GM23248 (cell line): ENCODE results near the gene SESTD1. TPM values are rescaled to one million over a fixed set of nuclear protein-coding genes. Genes with fewer than 3 reads are reported as not detected.

Source experiments
- DNase-seq: peaks from one replicate; pipeline ENCODE4 v3.0.0-alpha.2; 2015
- H2AFZ ChIP-seq: fragments of 200-600 bp; sonication (generic); 2 replicates; pipeline ENCODE4 v1.6.1; 2016; ENCODE audit warnings: antibody characterized with exemption
- H3F3A ChIP-seq: fragments of 200-600 bp; sonication (generic); 2 replicates; pipeline ENCODE4 v1.6.1; 2016; ENCODE audit warnings: mild to moderate bottlenecking, antibody characterized with exemption, mixed run types; ENCODE audit not compliant: insufficient read depth
- H3K27ac ChIP-seq: fragments of 200-600 bp; sonication (generic); 2 replicates; pipeline ENCODE4 v1.5.1; 2016; ENCODE audit warnings: mild to moderate bottlenecking
- H3K27me3 ChIP-seq: fragments of 200-600 bp; sonication (generic); replicated peaks from 2 replicates; pipeline ENCODE4 v1.6.1; 2016; ENCODE audit warnings: mild to moderate bottlenecking; ENCODE audit not compliant: insufficient read depth
- H3K36me3 ChIP-seq: fragments of 200-600 bp; sonication (generic); 2 replicates; pipeline ENCODE4 v1.6.1; 2016; ENCODE audit warnings: low read depth, mild to moderate bottlenecking
- H3K4me1 ChIP-seq: fragments of 200-600 bp; sonication (generic); 2 replicates; pipeline ENCODE4 v1.6.1; 2016; ENCODE audit warnings: mild to moderate bottlenecking; ENCODE audit not compliant: insufficient read depth
- H3K4me2 ChIP-seq: fragments of 200-600 bp; sonication (generic); one replicate; pipeline ENCODE4 v1.6.1; 2016; ENCODE audit warnings: mild to moderate bottlenecking; ENCODE audit not compliant: unreplicated experiment
- H3K4me3 ChIP-seq: fragments of 200-600 bp; sonication (generic); 2 replicates; pipeline ENCODE4 v1.5.1; 2016; ENCODE audit warnings: mild to moderate bottlenecking
- H3K79me2 ChIP-seq: fragments of 200-600 bp; sonication (generic); 2 replicates; pipeline ENCODE4 v1.6.1; 2016; ENCODE audit warnings: mild to moderate bottlenecking; ENCODE audit not compliant: insufficient read depth
- H3K9ac ChIP-seq: fragments of 200-600 bp; sonication (generic); 2 replicates; pipeline ENCODE4 v1.6.1; 2016; ENCODE audit warnings: mild to moderate bottlenecking
- H3K9me2 ChIP-seq: fragments of 200-600 bp; sonication (generic); 2 replicates; pipeline ENCODE4 v1.6.1; 2016; ENCODE audit warnings: mixed run types, mild to moderate bottlenecking, moderate library complexity; ENCODE audit not compliant: insufficient read depth
- H3K9me3 ChIP-seq: fragments of 200-600 bp; sonication (generic); one replicate; pipeline ENCODE4 v1.6.1; 2017; ENCODE audit warnings: low read depth
- H4K20me1 ChIP-seq: fragments of 200-600 bp; sonication (generic); 2 replicates; pipeline ENCODE4 v1.6.0; 2016; ENCODE audit not compliant: insufficient read depth
- EZH2 ChIP-seq: fragments of 200-600 bp; sonication (generic); IDR thresholded peaks from 2 replicates; pipeline ENCODE4 v1.6.1; 2018; ENCODE audit warnings: antibody characterized with exemption, mild to moderate bottlenecking; ENCODE audit not compliant: insufficient read depth, poor library complexity, severe bottlenecking
- EZH2phosphoT487 ChIP-seq: fragments of 200-600 bp; sonication (generic); IDR thresholded peaks from 2 replicates; pipeline ENCODE4 v1.6.1; 2018; ENCODE audit warnings: antibody characterized with exemption, moderate library complexity, mild to moderate bottlenecking, low read depth; ENCODE audit not compliant: insufficient read depth
- WGBS, 2 experiments: methylation state at CpG; one replicate each; pipeline ENCODE4 v1.1.6; 2015 to 2017; ENCODE audit warnings: low lambda C conversion rate in 2 of 2, low coverage in 1 of 2; ENCODE audit errors: missing lambda C conversion rate in 2 of 2; 5-methylcytosine and 5-hydroxymethylcytosine counted together
- in situ Hi-C: fragments of 300-500 bp; cut with MboI; formaldehyde crosslinking; loops from 2 replicates; pipeline ENCODE4 v1.15.0; 2020
- polyA plus RNA-seq: library from polyadenylated mRNA; unstranded; fragments of >200 nt; fragmentation: Nextera tagmentation; extraction: Ambion mirVana; gene quantifications from 2 replicates; pipeline ENCODE4 v1.2.1, GENCODE V29; 2016
- total RNA-seq: library from RNA; depleted of rRNA; stranded (reverse); fragments of >200 nt; shearing (Covaris generic); gene quantifications from 2 replicates; pipeline ENCODE4 v1.2.3, GENCODE V29; 2014

SESTD1 gene
- total and polyA plus RNA-seq, 2 experiments from 2014 or later = 22.5 to 77.1 TPM

DNA sequence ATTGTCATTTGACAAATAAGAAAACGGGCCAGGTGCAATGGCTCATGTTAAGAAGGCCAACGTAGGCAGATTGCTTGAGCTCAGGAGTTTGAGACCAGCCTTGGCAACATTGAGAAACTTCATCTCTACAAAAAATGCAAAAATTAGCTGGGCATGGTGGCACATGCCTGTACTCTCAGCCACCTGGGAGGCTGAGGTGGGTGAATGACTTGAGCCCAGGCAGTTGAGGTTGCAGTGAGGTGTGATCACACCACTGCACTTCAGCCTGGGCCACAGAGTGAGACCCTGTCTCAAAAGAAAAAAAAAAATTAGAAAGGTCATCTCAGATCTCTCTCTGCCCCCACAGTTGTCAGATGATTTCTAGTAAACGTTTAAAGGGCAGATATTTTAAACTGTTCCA is 4.4 kb downstream of the SESTD1 start:
- Histone ChIP-seq H3K9ac (no peak overlapping the region), H3F3A (peaks cover 16% of the 10 kb centered on the region), H3K36me3 (no peaks in the 10 kb centered on the region), H3K9me3 (no peaks in the 10 kb centered on the region), H4K20me1 (0 out of 2 replicates have a peak, but pooled peaks cover 7% of the 10 kb centered on the region), H2AFZ (no peak overlapping the region), H3K27me3 (no peaks in the 10 kb centered on the region), H3K4me3 (no peak overlapping the region), H3K27ac (no peak overlapping the region), H3K9me2 (no peaks in the 10 kb centered on the region), H3K4me1 (peaks cover 27% of the 10 kb centered on the region), H3K79me2 (peaks cover 88% of the 10 kb centered on the region), H3K4me2 (no peak overlapping the region)
- TF ChIP-seq EZH2phosphoT487 = no peak
- TF ChIP-seq EZH2 = no peak
- 57 to 58% methylated on average over 3 of the region's 3 CpGs for WGBS, 2 experiments
- in situ Hi-C loops = no loop called here
- no peak for DNase-seq

DNA sequence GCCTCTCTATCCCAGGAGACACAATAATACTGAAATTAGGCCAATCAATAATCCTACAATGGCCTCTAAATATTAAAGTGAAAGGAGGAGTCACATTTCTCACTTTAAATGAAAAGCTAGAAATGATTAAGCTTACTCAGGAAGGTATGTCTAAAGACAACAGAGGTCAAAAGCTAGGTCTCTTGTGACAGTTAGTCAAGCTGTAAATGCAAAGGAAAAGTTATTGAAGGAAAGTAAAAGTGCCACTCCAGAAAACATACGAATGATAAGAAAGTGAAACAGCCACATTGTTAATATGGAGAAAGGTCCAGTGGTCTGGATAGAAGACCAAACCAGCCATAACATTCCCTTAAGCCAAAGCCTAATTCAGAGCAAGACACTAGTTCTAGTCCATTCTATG is 9.5 kb downstream of the SESTD1 start:
- WGBS, 2 experiments = 98 to 100% methylated on average over 1 of the region's 1 CpG
- H3K9ac ChIP-seq = no peak overlapping the region
- no peaks in the 10 kb centered on the region for H3K27me3 ChIP-seq
- H3K36me3 ChIP-seq = no peaks in the 10 kb centered on the region
- no peak overlapping the region for H3K27ac ChIP-seq
- peaks cover 18% of the 10 kb centered on the region; the same call in 1 of the 2 replicates for H3K4me1 ChIP-seq
- peaks cover 100% of the 10 kb centered on the region for H3K79me2 ChIP-seq
- no peak for TF ChIP-seq EZH2
- H2AFZ ChIP-seq = no peak overlapping the region
- DNase-seq = no peak
- H4K20me1 ChIP-seq = no peaks in the 10 kb centered on the region
- H3F3A ChIP-seq = peaks cover 14% of the 10 kb centered on the region
- H3K4me3 ChIP-seq = no peak overlapping the region
- H3K9me2 ChIP-seq = no peaks in the 10 kb centered on the region
- H3K4me2 ChIP-seq = no peak overlapping the region
- no peaks in the 10 kb centered on the region for H3K9me3 ChIP-seq
- in situ Hi-C loops = no loop called here

DNA sequence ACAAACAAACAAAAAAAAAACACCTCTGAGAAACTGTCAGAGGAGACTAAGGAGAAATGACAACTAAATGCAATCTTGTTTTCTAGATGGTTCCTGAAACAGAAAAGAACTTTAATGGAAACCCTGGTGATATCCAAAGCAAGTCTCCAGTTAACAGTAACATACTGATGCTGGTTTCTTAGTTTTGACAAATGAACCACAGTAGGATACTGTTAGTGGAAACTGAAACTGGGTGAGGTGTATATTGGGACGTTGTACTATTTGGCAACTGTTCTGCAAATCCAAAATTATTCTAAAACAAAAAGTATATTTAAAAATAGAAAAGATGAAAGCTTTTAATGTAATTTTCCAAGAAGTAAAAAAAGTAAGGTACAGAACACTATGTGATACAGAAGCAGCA is 11.4 kb downstream of the SESTD1 start:
- Histone ChIP-seq H3K4me1 (peaks cover 25% of the 10 kb centered on the region; the same call in 1 of the 2 replicates), H3K4me2 (no peak overlapping the region), H3K79me2 (peaks cover 100% of the 10 kb centered on the region), H3K36me3 (no peaks in the 10 kb centered on the region), H3F3A (peaks cover 14% of the 10 kb centered on the region), H3K9me3 (no peaks in the 10 kb centered on the region), H2AFZ (no peak overlapping the region), H3K9me2 (no peaks in the 10 kb centered on the region), H3K27me3 (no peaks in the 10 kb centered on the region), H3K9ac (no peak overlapping the region), H4K20me1 (no peaks in the 10 kb centered on the region), H3K27ac (no peak overlapping the region), H3K4me3 (no peak overlapping the region)
- DNase-seq = no peak
- WGBS, 2 experiments = 18 to 27% methylated on average over 1 of the region's 1 CpG
- in situ Hi-C loops = no loop called here
- no peak for TF ChIP-seq EZH2phosphoT487
- TF ChIP-seq EZH2 = no peak

DNA sequence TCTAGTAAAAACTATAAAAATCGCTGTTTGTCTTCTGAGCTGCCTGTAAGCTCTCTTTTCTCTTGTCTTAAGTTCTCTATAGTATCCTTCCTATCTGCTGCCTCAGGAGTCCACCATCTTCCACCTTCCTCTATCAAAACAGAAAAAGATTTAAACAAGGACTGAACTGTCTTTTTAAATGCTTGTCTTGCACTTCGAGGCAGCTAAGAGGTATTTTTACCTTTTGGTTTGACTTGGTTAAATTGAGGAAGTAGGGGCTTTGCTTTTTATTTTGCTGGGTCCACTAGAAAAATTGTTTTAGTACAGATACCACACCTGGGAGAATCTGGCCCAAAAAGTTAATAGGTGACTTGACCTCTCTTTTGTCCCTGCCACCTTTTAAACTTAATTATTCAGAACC is 12.2 kb downstream of the SESTD1 start:
- no peaks in the 10 kb centered on the region for H4K20me1 ChIP-seq
- H3K79me2 ChIP-seq = peaks cover 100% of the 10 kb centered on the region
- no peaks in the 10 kb centered on the region for H3K27me3 ChIP-seq
- H3K9me2 ChIP-seq = no peaks in the 10 kb centered on the region
- no peak for DNase-seq
- H3K4me3 ChIP-seq = no peak overlapping the region
- in situ Hi-C loops = no loop called here
- no peak for TF ChIP-seq EZH2phosphoT487
- TF ChIP-seq EZH2 = no peak
- no peaks in the 10 kb centered on the region for H3K9me3 ChIP-seq
- no peak overlapping the region for H3K4me2 ChIP-seq
- no peak overlapping the region for H2AFZ ChIP-seq
- H3K36me3 ChIP-seq = no peaks in the 10 kb centered on the region
- no peak overlapping the region for H3K27ac ChIP-seq
- WGBS, 2 experiments = 74 to 86% methylated on average over 2 of the region's 2 CpGs
- H3K4me1 ChIP-seq = peaks cover 25% of the 10 kb centered on the region; the same call in 1 of the 2 replicates
- peaks cover 14% of the 10 kb centered on the region for H3F3A ChIP-seq
- no peak overlapping the region for H3K9ac ChIP-seq

DNA sequence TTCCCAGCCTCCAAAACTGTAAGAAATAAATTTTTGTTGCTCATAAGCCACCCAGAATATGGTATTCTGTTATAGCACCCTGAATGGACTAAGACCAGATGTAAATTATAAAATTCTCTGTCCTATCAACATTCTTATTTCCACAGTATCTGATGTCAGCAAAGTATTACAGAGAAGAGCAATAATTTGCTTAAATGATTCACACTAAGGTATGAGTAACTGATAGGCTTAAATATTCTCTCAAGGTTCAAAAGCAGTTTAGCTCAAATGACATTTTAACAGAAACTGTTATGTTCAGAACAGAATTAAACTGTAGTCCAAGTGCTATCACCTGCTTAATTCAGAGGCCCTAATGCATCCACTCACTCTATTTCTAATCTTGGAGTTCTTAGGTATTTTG is 12.8 kb downstream of the SESTD1 start:
- no peaks in the 10 kb centered on the region for H3K27me3 ChIP-seq
- TF ChIP-seq EZH2phosphoT487 = no peak
- no peak for TF ChIP-seq EZH2
- no peaks in the 10 kb centered on the region for H3K9me3 ChIP-seq
- no peaks in the 10 kb centered on the region for H4K20me1 ChIP-seq
- H3K9ac ChIP-seq = no peak overlapping the region
- no peak overlapping the region for H3K4me2 ChIP-seq
- H3K36me3 ChIP-seq = no peaks in the 10 kb centered on the region
- H3F3A ChIP-seq = peaks cover 14% of the 10 kb centered on the region
- no peaks in the 10 kb centered on the region for H3K9me2 ChIP-seq
- H3K27ac ChIP-seq = no peak overlapping the region
- peaks cover 25% of the 10 kb centered on the region; the same call in 1 of the 2 replicates for H3K4me1 ChIP-seq
- peak; percentile 50 for DNase-seq
- peaks cover 100% of the 10 kb centered on the region for H3K79me2 ChIP-seq
- in situ Hi-C loops = no loop called here
- H3K4me3 ChIP-seq = no peak overlapping the region
- no peak overlapping the region for H2AFZ ChIP-seq
